ENCODE results near the gene TMEM19. TPM values are rescaled to one million over a fixed set of nuclear protein-coding genes. Genes with fewer than 3 reads are reported as not detected.

The TMEM19 gene
- total and polyA plus RNA-seq, 2 of the 8 experiments (the other 6 are each of a cell fraction or from before 2014, with no cell fraction given), result 12.6 to 19.1 TPM

GRCh38 chr12:71664411-71665089 is 21.3 kb upstream of the TMEM19 start:
- Histone ChIP-seq H3K4me1 (replicated peaks in 1 of 4; ENCODE audit: control insufficient read depth in 3 of 4, insufficient read depth in 4 of 4, low read length in 3 of 4) (no peaks in the 10 kb centered on the region; a peak in 1 of 7 replicates), H3K4me2 (ENCODE audit: insufficient read depth in 1 of 2, low read depth in 2 of 2, low read length in 2 of 2) (peak overlapping the region; percentile 51 to 65), H4K5ac (ENCODE audit: insufficient read length, low read depth, low read length) (peak overlapping the region; percentile 96), H2BK15ac (ENCODE audit: low read length) (peak overlapping the region; percentile 93; the same call in 1 of the 2 replicates), H3K79me2 (ENCODE audit: control insufficient read depth in 1 of 2, insufficient read depth in 2 of 2, low read length in 2 of 2) (peaks cover 0 to 54% of the 10 kb centered on the region in 2 experiments; a peak in 3 of 4 replicates), H3K14ac (ENCODE audit: insufficient read length) (no peak overlapping the region), H2BK12ac (ENCODE audit: low read depth, low read length) (peak overlapping the region; percentile 100), H3K79me1 (ENCODE audit: low read depth, low read length) (no peaks in the 10 kb centered on the region), H2BK20ac (ENCODE audit: low read length) (no peak overlapping the region), H3K4ac (replicated peaks; ENCODE audit: insufficient read length, low read depth, low read length) (peak overlapping the region; percentile 17), H4K20me1 (replicated peaks in 1 of 2; ENCODE audit: control insufficient read depth in 1 of 2, insufficient read depth in 2 of 2, low read length in 2 of 2) (peaks cover 4 to 7% of the 10 kb centered on the region in 2 experiments), H2AK5ac (ENCODE audit: low read depth, low read length) (peak overlapping the region; percentile 96; the same call in 1 of the 2 replicates), H3K18ac (ENCODE audit: extremely low read depth, low read length) (peak overlapping the region; percentile 99), H4K91ac (replicated peaks; ENCODE audit: insufficient read length, low read length) (peak overlapping the region; percentile 77), H4K8ac (ENCODE audit: extremely low read depth, insufficient read depth, low read length) (peak overlapping the region; percentile 99), H3K4me3 (ENCODE audit: extremely low read depth in 1 of 4, insufficient read depth in 2 of 4, low read depth in 3 of 4, low read length in 4 of 4) (peak overlapping the region; percentile 84 to 98 (median 94)), H3K9me3 (ENCODE audit: insufficient read depth in 2 of 2, low read depth in 1 of 2, low read length in 1 of 2) (no peaks in the 10 kb centered on the region), H3K23me2 (ENCODE audit: low read depth, low read length) (peaks cover 6% of the 10 kb centered on the region; the same call in 1 of the 2 replicates), H2BK5ac (ENCODE audit: low read depth, low read length) (peak overlapping the region; percentile 100), H2AFZ (ENCODE audit: low read length) (peak overlapping the region; percentile 73), H3K56ac (replicated peaks; ENCODE audit: insufficient read length, low read depth, low read length) (peak overlapping the region; percentile 96), H2BK120ac (replicated peaks; ENCODE audit: low read depth, low read length) (peak overlapping the region; percentile 8), H3K23ac (ENCODE audit: insufficient read length) (no peak overlapping the region), H3K36me3 (ENCODE audit: control insufficient read depth in 2 of 4, insufficient read depth in 4 of 4, low read length in 3 of 4) (peaks cover 0 to 8% (median 2%) of the 10 kb centered on the region in 4 experiments; a peak in 4 of 8 replicates), H3K27me3 (replicated peaks in 1 of 4; ENCODE audit: control insufficient read depth in 3 of 4, extremely low read depth in 1 of 4, insufficient read depth in 3 of 4, low read length in 3 of 4) (no peaks in the 10 kb centered on the region), H3K9ac (replicated peaks in 1 of 4; ENCODE audit: extremely low read depth in 1 of 4, low read depth in 3 of 4, low read length in 3 of 4) (peak overlapping the region; percentile 93 to 99 (median 96)), H3K27ac (ENCODE audit: low read depth, low read length) (peak overlapping the region; percentile 98)
- FAIRE-seq, result no peak
- 3% methylated on average over 20 of the region's 20 CpGs; no CpG with 5 or more reads in 1 of the 2 experiments for WGBS, 2 experiments (ENCODE audit: extremely low coverage in 1 of 2, insufficient coverage in 1 of 2, insufficient read length in 1 of 2, insufficient replicate concordance in 2 of 2, low coverage in 1 of 2, low lambda C conversion rate in 2 of 2, missing lambda C conversion rate in 1 of 2)
- CTCF ChIA-PET (ENCODE audit: partially characterized antibody), result interaction anchor here (0.5 to 3.7 kb wide), 6 partner anchors 20 to 315 kb away, joined by 3 to 21 read pairs (median 4); partner anchors contain the start of gene TMEM19
- no peak for DNase-seq (ENCODE audit: low read depth in 1 of 2, low spot score in 2 of 2)
- POLR2A ChIA-PET (ENCODE audit: partially characterized antibody), result interaction anchor here (0.5 to 4.5 kb wide), 26 partner anchors 8 to 422 kb away, joined by 3 to 81 read pairs (median 4); partner anchors contain the start of genes RAB21 and TMEM19
- no peak for TF ChIP-seq TBP (IDR thresholded peaks at IDR 0.05; ENCODE audit: low read depth, low read length)
- TF ChIP-seq RBBP5 (IDR thresholded peaks at IDR 0.05; ENCODE audit: borderline replicate concordance, low read depth, low read length), result no peak
- no peak for TF ChIP-seq YY1 (IDR thresholded peaks at IDR 0.05; ENCODE audit: low read depth, low read length)
- no peak for TF ChIP-seq SP1 (IDR thresholded peaks at IDR 0.05; ENCODE audit: low read depth, low read length)
- no peak for TF ChIP-seq NANOG (IDR thresholded peaks at IDR 0.05; ENCODE audit: insufficient read depth, low read depth, low read length, poor library complexity, severe bottlenecking)
- no peak for TF ChIP-seq CREB1 (IDR thresholded peaks at IDR 0.05)
- peak in 1 of 2 experiments; percentile 18; a peak in 1 of 4 replicates for TF ChIP-seq SIN3A (conservative IDR thresholded peaks at IDR 0.05 in 1 of 2, IDR thresholded peaks at IDR 0.05 in 1 of 2; ENCODE audit: low read depth in 1 of 2, low read length in 2 of 2)
- TF ChIP-seq KDM4A (IDR thresholded peaks at IDR 0.05; ENCODE audit: low read depth, low read length, severe bottlenecking), result peak; percentile 0
- TF ChIP-seq KDM5A (IDR thresholded peaks at IDR 0.05; ENCODE audit: low read length), result 0 out of 2 replicates have a peak, but pooled peaks have one; percentile 33
- TF ChIP-seq, protein P1, sequence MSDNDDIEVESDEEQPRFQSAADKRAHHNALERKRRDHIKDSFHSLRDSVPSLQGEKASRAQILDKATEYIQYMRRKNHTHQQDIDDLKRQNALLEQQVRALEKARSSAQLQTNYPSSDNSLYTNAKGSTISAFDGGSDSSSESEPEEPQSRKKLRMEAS (IDR thresholded peaks at IDR 0.05), result 0 out of 2 replicates have a peak, but pooled peaks have one; percentile 23
- TF ChIP-seq TCF12 (IDR thresholded peaks at IDR 0.05; ENCODE audit: low read depth, low read length), result 0 out of 2 replicates have a peak, but pooled peaks have one; percentile 0

Data from H1 (cell line).